ENCODE results near the gene WFDC10B.
"Not testable (repeated sequence)": the region's sequence is repeated elsewhere in the genome, so short reads cannot be mapped to it uniquely, and the experiment has no call there.

Gene WFDC10B

GRCh38 chr20:45704969-45705637 lies at the start of gene WFDC10B:
TSS of gene WFDC10B (minus strand) at chr20:45705019. CDS start at chr20:45685992, 19,027 bp downstream.
- peak; percentile 39 for DNase-seq

- no peak for DNase-seq
Measured at GRCh38 chr20:45752746-45753145, 47.9 kb upstream of the WFDC10B start.

GRCh38 chr20:45751721-45752120 lies 46.9 kb upstream of the WFDC10B start:
- DNase-seq, result no peak

- no peak for DNase-seq
Measured at GRCh38 chr20:45745015-45745414, 40.2 kb upstream of the WFDC10B start.

GRCh38 chr20:45742596-45742995 lies 37.8 kb upstream of the WFDC10B start:
- no peak for DNase-seq

GRCh38 chr20:45735988-45736387 lies 31.2 kb upstream of the WFDC10B start:
- no peak for DNase-seq

- no peak for DNase-seq
Measured at GRCh38 chr20:45735552-45735951, 30.7 kb upstream of the WFDC10B start.

- no peak for DNase-seq
Measured at GRCh38 chr20:45732199-45732598, 27.4 kb upstream of the WFDC10B start.

GRCh38 chr20:45727044-45727443 lies 22.2 kb upstream of the WFDC10B start:
- DNase-seq, result no peak

GRCh38 chr20:45725134-45725533 lies 20.3 kb upstream of the WFDC10B start:
- no peak for DNase-seq

- no peak for DNase-seq
Measured at GRCh38 chr20:45722047-45722446, 17.2 kb upstream of the WFDC10B start, which contains the start of gene SPINT4. TSS of gene SPINT4 (plus strand) at chr20:45722347. CDS start at chr20:45722368, 21 bp downstream.

- DNase-seq, result not testable (repeated sequence)
Measured at GRCh38 chr20:45716141-45716688, 11.4 kb upstream of the WFDC10B start.

- no peak for DNase-seq
Measured at GRCh38 chr20:45701873-45702272, 2.9 kb downstream of the WFDC10B start, which contains the start of gene WFDC13. TSS of gene WFDC13 (plus strand) at chr20:45702038. CDS start at chr20:45702124, 86 bp downstream.

- DNase-seq, result no peak
Measured at GRCh38 chr20:45701104-45701503, 3.7 kb downstream of the WFDC10B start.

- no peak for DNase-seq
Measured at GRCh38 chr20:45695496-45695895, 9.3 kb downstream of the WFDC10B start.

GRCh38 chr20:45693346-45693745 lies 11.5 kb downstream of the WFDC10B start:
- not testable (repeated sequence) for DNase-seq

- DNase-seq, result no peak
Measured at GRCh38 chr20:45685896-45686295, 18.9 kb downstream of the WFDC10B start.

GRCh38 chr20:45679650-45680049 lies 25.2 kb downstream of the WFDC10B start:
- DNase-seq, result no peak

- no peak for DNase-seq
Measured at GRCh38 chr20:45672765-45673164, 32.1 kb downstream of the WFDC10B start.

- no peak for DNase-seq
Measured at GRCh38 chr20:45670139-45670538, 34.7 kb downstream of the WFDC10B start, which contains the start of gene WFDC11. TSS of gene WFDC11 (minus strand) at chr20:45670239. CDS start at chr20:45650600, 19,639 bp downstream.

GRCh38 chr20:45657038-45657437 lies 47.8 kb downstream of the WFDC10B start:
- not testable (repeated sequence) for DNase-seq

GRCh38 chr20:45651726-45652125 lies 53.1 kb downstream of the WFDC10B start:
- DNase-seq, result not testable (repeated sequence)

GRCh38 chr20:45649312-45649863 lies 55.4 kb downstream of the WFDC10B start:
- no peak for DNase-seq

- DNase-seq, result no peak
Measured at GRCh38 chr20:45647441-45648050, 57.3 kb downstream of the WFDC10B start.
